HG02763 (cell line): ENCODE measurements around the gene EFNB1.
"Not testable (repeated sequence)": the region's sequence is repeated elsewhere in the genome, so short reads cannot be mapped to it uniquely, and the experiment has no call there.

Source experiments
- ATAC-seq: cut with Tn5 transposase; IDR thresholded peaks from one replicate; pipeline ENCODE4 v1.9.1; 2021; ENCODE audit warnings: mild to moderate bottlenecking, moderate library complexity; ENCODE audit not compliant: unreplicated experiment

Gene EFNB1

GRCh38 chrX:68828740-68829581 lies at the start of gene EFNB1:
TSS of gene EFNB1 (plus strand) at chrX:68829021. CDS start at chrX:68829777, 756 bp downstream.
- ATAC-seq, result peak; percentile 93

DNA sequence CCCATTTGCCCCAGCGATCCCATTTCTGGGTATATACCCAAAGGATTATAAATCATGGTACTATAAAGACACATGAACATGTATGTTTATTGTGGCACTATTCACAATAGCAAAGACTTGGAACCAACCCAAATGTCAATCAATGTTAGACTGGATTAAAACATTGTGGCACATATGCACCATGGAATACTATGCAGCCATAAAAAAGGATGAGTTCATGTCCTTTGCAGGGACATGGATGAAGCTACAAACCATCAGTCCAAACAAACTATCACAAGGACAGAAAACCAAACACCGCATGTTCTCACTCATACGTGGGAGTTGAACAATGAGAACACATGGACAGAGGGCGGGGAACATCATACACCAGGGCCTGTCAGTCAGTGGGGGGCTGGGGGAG lies 47.5 kb upstream of the EFNB1 start:
- not testable (repeated sequence) for ATAC-seq

DNA sequence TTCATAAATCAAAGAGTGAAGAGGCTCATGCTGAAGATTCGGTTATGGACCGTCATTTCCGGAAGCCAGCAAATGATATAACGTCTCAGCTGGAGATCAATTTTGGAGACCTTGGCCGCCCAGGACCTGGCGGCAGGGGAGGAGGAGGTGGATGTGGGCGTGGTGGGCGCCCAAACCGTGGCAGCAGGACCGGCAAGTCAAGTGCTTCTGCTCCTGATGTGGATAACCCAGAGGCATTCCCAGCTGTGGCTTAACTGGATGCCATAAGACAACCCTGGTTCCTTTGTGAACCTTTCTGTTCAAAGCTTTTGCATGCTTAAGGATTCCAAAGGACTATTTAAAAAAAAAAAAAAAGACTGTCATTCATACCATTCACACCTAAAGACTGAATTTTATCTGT lies 44.0 kb upstream of the EFNB1 start:
- ATAC-seq, result no peak

- ATAC-seq, result not testable (repeated sequence)
These were observed 42.2 kb upstream of the EFNB1 start for GRCh38 chrX:68786581-68786980.

- no peak for ATAC-seq
These were observed 38.9 kb upstream of the EFNB1 start for GRCh38 chrX:68789966-68790365.

DNA sequence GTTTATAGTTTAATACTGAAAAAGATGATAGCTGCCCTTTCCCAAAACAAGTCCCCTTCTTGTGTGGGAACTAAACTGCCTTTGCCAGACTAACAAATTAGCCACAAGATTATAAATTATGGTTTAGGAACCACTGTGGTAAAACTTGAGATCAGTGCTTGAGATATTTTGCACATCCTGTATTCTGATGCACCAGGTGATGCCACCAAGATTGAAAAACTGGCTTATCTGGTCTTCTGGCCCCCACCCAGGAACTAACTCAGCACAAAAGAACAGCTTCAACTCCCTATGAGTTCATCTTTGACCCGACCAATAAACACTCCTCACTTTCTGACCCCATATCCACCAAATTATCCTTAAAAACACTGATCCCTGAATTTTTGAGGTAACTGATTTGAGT lies 36.7 kb upstream of the EFNB1 start:
- no peak for ATAC-seq

- ATAC-seq, result no peak
These were observed 34.4 kb upstream of the EFNB1 start for GRCh38 chrX:68794461-68794860.

GRCh38 chrX:68795741-68796140 lies 33.1 kb upstream of the EFNB1 start:
- no peak for ATAC-seq

- not testable (repeated sequence) for ATAC-seq
These were observed 30.4 kb upstream of the EFNB1 start for GRCh38 chrX:68798400-68798799.

DNA sequence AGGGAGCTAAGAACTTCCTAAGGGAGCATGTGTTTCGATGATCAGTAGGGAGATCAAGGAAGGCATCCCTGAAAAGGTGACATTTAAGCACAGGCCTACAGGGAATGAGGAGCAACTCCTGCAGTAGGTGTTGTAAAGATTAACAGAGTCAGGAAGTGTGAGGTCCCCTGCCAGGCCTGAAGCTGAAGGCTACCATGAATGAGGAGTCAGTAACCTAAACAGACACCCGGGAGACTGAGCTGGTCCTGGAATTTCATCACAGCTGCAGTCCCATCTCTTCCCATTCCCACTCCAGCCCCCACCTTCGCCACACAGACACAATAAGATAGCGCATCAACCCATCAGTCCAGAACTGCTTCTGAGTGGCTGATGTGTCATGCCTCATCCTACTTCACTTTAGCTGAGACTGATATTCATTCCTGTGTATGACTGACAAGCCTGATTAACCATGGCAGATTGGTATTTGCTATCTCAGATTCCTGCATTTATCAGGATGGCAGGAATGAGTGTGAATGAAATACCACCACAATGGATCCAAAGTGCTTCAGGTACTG lies 27.0 kb upstream of the EFNB1 start:
- ATAC-seq, result no peak

DNA sequence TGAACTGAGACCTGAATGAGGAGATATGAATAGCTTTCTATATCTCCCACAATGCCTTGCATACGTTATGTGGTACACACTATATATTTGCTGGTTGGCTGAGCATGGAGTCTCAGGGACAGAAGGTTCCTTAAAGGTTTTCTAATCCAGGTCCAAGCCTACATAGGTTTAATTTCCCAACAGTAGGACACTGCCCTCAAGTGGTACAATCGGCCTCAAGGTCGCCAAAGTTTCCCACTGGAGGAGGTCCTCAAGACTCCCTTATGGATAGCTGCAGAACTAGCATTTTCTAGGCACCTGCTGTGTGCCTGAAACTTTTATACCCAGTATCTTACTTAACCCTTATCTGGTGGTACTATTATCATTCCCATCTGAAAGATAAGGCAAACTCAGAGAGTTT lies 21.0 kb upstream of the EFNB1 start:
- ATAC-seq, result no peak

DNA sequence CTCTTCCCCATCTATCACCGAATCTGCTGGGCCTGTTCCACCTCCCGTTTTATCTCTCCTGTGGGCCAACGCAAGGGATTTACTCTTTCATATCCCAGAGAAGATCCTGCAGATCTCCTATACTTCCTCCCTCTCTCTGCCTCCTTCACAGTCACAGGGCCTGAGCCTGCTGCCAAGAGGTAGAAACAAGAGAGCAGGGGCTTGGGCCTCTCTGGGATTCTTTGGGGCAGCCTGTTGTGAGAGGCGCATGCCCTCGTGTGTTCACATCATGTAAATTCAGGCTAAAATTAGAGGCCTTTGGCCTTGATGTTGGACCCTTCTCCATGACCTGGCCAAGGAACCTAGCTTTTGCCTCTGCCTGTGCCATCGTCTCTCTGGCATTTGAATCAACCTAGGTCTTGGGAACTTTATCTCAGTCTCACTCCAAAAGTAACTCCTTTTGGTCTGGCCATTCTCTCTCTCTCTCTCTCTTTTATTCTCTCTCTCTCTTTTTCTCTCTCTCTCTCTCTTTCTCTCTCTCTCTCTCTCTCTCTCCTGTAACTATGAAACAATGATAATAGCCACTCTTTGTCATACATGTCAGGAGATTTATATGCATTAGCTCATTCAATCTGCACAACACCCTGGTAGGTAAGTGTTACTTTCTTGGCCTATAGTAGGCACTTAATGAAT lies 20.0 kb upstream of the EFNB1 start:
- ATAC-seq, result no peak

GRCh38 chrX:68820476-68821110 lies 8.2 kb upstream of the EFNB1 start:
- no peak for ATAC-seq

GRCh38 chrX:68821616-68822015 lies 7.2 kb upstream of the EFNB1 start:
- ATAC-seq, result no peak

DNA sequence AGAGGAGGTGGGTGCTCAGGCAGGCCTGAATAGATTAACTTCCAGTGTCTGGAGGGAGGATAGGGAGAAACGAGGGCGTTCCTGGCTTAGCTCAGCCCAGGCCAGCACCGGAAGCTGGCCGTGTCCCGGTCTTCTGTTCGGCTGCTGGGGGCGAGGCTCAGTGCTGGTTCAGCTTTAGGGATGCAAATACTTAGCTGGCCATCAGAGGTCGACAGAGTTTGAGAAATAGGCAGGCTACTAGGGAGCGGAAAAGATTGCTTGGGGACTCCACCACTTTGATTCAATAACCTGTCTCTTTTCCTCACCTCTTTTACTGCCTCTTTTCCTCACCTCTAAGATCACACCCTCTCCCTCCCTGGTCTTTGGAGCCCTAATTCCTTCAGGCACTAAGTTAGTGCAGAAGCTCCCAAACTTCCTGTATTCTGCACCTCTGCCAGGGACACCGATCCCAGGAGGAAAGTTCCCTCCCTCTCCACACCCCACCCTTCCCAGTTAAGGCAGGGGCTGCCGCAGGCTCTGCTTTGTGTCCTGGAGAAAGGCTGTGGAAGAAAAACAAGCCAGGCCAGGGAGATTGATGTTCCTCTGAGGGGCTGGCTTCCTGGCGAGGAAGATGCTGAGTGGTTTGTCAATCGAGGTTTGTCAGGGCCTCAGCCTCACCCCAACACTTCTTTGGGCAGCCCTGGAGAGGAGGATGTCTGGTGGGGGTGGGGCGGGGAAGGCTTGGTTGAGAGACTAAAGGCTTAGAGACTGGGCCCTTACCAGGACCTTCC lies 6.0 kb upstream of the EFNB1 start:
- no peak for ATAC-seq

GRCh38 chrX:68823413-68824151 lies 5.2 kb upstream of the EFNB1 start:
- no peak for ATAC-seq

DNA sequence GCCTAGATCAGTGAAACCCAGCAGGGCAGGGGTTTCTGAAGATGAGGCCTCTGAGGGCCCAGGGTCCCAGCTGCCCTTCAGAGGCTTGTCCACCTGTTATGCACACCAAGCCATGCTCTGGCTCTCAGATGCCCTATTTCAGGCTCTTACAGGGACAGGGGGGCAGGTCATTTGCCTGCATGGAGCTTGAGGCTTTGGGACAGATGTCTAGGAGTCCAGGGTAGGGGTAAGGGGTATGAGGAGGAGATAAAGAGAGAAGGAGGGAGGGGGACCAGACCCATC lies 4.7 kb upstream of the EFNB1 start:
- no peak for ATAC-seq

DNA sequence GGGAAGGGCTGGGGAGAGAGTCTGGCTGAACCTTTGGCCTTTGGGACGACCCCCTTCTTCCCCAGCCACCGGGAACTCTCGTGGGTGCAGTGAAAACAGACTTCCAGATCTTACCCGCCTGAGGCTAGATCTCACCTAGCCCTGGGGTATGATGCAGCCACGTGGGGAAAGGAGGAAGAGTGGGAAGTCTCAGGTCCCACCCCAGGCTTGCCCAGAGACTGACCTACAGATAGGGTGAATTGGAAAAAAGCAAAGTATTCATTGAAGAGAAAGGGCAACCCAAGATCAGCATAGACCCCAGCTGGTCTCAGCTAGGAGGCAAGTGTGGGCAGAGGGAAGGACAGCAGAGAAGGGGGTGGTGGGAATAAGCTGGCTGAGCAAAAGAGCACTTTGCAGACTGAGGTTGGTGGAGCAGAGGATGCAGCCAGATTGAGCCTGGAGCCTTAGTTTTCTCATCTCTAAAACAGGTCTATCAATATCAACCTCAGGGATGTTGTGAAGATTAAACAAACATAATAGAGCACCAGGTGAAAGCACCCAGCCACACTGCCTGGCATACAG lies 4.2 kb upstream of the EFNB1 start:
- ATAC-seq, result no peak

- ATAC-seq, result no peak
These were observed 2.5 kb upstream of the EFNB1 start for GRCh38 chrX:68826113-68826980.
